WTC11 (cell line): Measurements from ENCODE around the gene FAM216B. TPM values are rescaled to one million over a fixed set of nuclear protein-coding genes. Genes with fewer than 3 reads are reported as not detected.

Source experiments
- ATAC-seq: fragments of 200-7000 bp; cut with Tn5 transposase; 2 replicates; pipeline ENCODE4 v1.10.0; 2021; ENCODE audit warnings: mild to moderate bottlenecking, moderate library complexity
- CTCF ChIA-PET: fragments of 300-600 bp; sonication (Branson Sonifier 250); formaldehyde crosslinking; loops from one replicate; lab custom pipeline; 2021; ENCODE audit warnings: antibody characterized with exemption; lab: Charles Lee
- POLR2A ChIA-PET: fragments of 350-600 bp; sonication (Branson Sonifier 250); formaldehyde crosslinking; loops from one replicate; lab custom pipeline; 2021; ENCODE audit warnings: antibody characterized with exemption; lab: Charles Lee
- DNase-seq: peaks from one replicate; pipeline ENCODE4 v3.0.0; 2021; ENCODE audit warnings: low spot score
- H3K27ac Mint-ChIP-seq: 2 replicates; pipeline ENCODE4 v1.8.0; 2021; ENCODE audit warnings: mixed read lengths
- H3K27me3 Mint-ChIP-seq: 2 replicates; pipeline ENCODE4 v1.8.0; 2021; ENCODE audit warnings: low read depth, mild to moderate bottlenecking, moderate library complexity, mixed read lengths
- H3K36me3 Mint-ChIP-seq: 2 replicates; pipeline ENCODE4 v1.8.0; 2021; ENCODE audit warnings: mixed read lengths
- H3K4me1 Mint-ChIP-seq: 2 replicates; pipeline ENCODE4 v1.8.0; 2022; ENCODE audit warnings: mixed read lengths
- H3K4me3 Mint-ChIP-seq: 2 replicates; pipeline ENCODE4 v1.8.0; 2021; ENCODE audit warnings: mild to moderate bottlenecking, moderate library complexity, mixed read lengths
- H3K9me3 Mint-ChIP-seq: 2 replicates; pipeline ENCODE4 v1.8.0; 2021; ENCODE audit warnings: mixed read lengths
- CBFB ChIP-seq: sonication (generic); formaldehyde crosslinking; IDR thresholded peaks from 2 replicates; pipeline ENCODE4 v1.8.1; 2022; ENCODE audit warnings: mild to moderate bottlenecking, low read depth, missing genetic modification reagents
- CREB1 ChIP-seq: sonication (generic); formaldehyde crosslinking; IDR thresholded peaks from 2 replicates; pipeline ENCODE4 v1.8.0; 2023; ENCODE audit warnings: mild to moderate bottlenecking, missing genetic modification reagents
- CREM ChIP-seq: sonication (generic); formaldehyde crosslinking; IDR thresholded peaks from 2 replicates; pipeline ENCODE4 v1.8.1; 2022; ENCODE audit warnings: mild to moderate bottlenecking, missing genetic modification reagents, moderate library complexity
- EMX1 ChIP-seq: fragments of 250-450 bp; sonication (Bioruptor Pico); IDR thresholded peaks from 2 replicates; pipeline ENCODE4 v1.8.0; 2021; ENCODE audit warnings: mild to moderate bottlenecking
- FOXJ3 ChIP-seq: sonication (generic); formaldehyde crosslinking; IDR thresholded peaks from 2 replicates; pipeline ENCODE4 v1.9.0; 2021; ENCODE audit warnings: missing genetic modification reagents, mild to moderate bottlenecking, borderline replicate concordance
- HMGA2 ChIP-seq: fragments of 250-450 bp; sonication (Bioruptor Pico); IDR thresholded peaks from 2 replicates; pipeline ENCODE4 v1.4.0; 2021; ENCODE audit warnings: mild to moderate bottlenecking, moderate library complexity
- HMGXB4 ChIP-seq: sonication (generic); formaldehyde crosslinking; IDR thresholded peaks from 2 replicates; pipeline ENCODE4 v1.8.1; 2023; ENCODE audit warnings: mild to moderate bottlenecking, moderate library complexity, missing genetic modification reagents
- JUN ChIP-seq: sonication (generic); formaldehyde crosslinking; IDR thresholded peaks from 2 replicates; pipeline ENCODE4 v1.8.0; 2023; ENCODE audit warnings: mild to moderate bottlenecking, missing genetic modification reagents
- PRRX2 ChIP-seq: fragments of 250-450 bp; sonication (Bioruptor Pico); IDR thresholded peaks from 2 replicates; pipeline ENCODE4 v1.8.0; 2021; ENCODE audit warnings: mild to moderate bottlenecking
- RORB ChIP-seq: fragments of 250-450 bp; sonication (Bioruptor Pico); IDR thresholded peaks from 2 replicates; pipeline ENCODE4 v1.9.0; 2021; ENCODE audit warnings: mild to moderate bottlenecking
- TP53 ChIP-seq: sonication (generic); formaldehyde crosslinking; IDR thresholded peaks from 2 replicates; pipeline ENCODE4 v1.8.1; 2023; ENCODE audit warnings: mild to moderate bottlenecking, missing genetic modification reagents
- USF1 ChIP-seq: sonication (generic); formaldehyde crosslinking; IDR thresholded peaks from 2 replicates; pipeline ENCODE4 v1.8.0; 2022; ENCODE audit warnings: mild to moderate bottlenecking, missing genetic modification reagents
- ZNF138 ChIP-seq: sonication (generic); formaldehyde crosslinking; conservative IDR thresholded peaks from 2 replicates; pipeline ENCODE4 v1.8.1; 2022; ENCODE audit warnings: mild to moderate bottlenecking, moderate library complexity, missing genetic modification reagents
- ZNF219 ChIP-seq: sonication (generic); formaldehyde crosslinking; IDR thresholded peaks from 2 replicates; pipeline ENCODE4 v1.8.0; 2023; ENCODE audit warnings: missing genetic modification reagents, mild to moderate bottlenecking, borderline replicate concordance
- ZNF232 ChIP-seq: sonication (generic); formaldehyde crosslinking; IDR thresholded peaks from 2 replicates; pipeline ENCODE4 v1.8.0; 2022; ENCODE audit warnings: mild to moderate bottlenecking, missing genetic modification reagents
- ZNF416 ChIP-seq: fragments of 250-450 bp; sonication (Bioruptor Pico); IDR thresholded peaks from 2 replicates; pipeline ENCODE4 v1.9.0; 2021; ENCODE audit warnings: mild to moderate bottlenecking, inconsistent platforms
- ZNF423 ChIP-seq: fragments of 250-450 bp; sonication (Bioruptor Pico); IDR thresholded peaks from 2 replicates; pipeline ENCODE4 v2.1.2; 2022; ENCODE audit warnings: mild to moderate bottlenecking, moderate library complexity
- total RNA-seq: library from RNA; stranded (reverse); gene quantifications from 3 replicates; pipeline ENCODE4 v1.2.3, GENCODE V29; 2021
- TF ChIP-seq, protein P1 (sequence below): sonication (generic); formaldehyde crosslinking; conservative IDR thresholded peaks from 2 replicates; pipeline ENCODE4 v1.8.1; 2022; ENCODE audit warnings: mild to moderate bottlenecking, missing genetic modification reagents
- TF ChIP-seq, protein P2 (sequence below): fragments of 250-450 bp; sonication (Bioruptor Pico); IDR thresholded peaks from 2 replicates; pipeline ENCODE4 v1.9.0; 2021; ENCODE audit warnings: mild to moderate bottlenecking
- TF ChIP-seq, protein P3 (sequence below): sonication (generic); formaldehyde crosslinking; IDR thresholded peaks from 2 replicates; pipeline ENCODE4 v1.8.0; 2023; ENCODE audit warnings: missing genetic modification reagents, mild to moderate bottlenecking, borderline replicate concordance
- TF ChIP-seq, protein P4 (sequence below): sonication (generic); formaldehyde crosslinking; IDR thresholded peaks from 2 replicates; pipeline ENCODE4 v1.8.0; 2022; ENCODE audit warnings: mild to moderate bottlenecking, missing genetic modification reagents

The FAM216B gene
- total RNA-seq, 1 experiment from 2014 or later = not detected

DNA sequence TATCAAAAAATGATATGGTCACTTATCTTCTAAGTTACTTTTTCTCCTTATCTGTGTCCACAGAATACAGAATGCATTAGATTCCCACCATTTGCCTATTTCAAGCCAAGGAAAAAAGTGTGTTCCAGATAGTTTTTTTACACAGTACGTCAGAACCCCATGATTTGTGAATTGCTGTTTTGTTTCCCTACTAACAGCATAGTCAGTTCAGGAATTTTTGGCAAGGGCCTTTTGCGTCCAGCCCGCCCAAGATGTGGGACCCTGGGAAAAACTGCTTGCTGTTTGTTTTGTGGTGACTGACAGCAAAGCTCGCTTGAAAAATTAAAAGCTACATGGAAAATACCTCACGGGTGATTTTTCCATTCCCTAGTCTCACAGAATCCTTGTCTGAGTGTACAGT, 20.4 kb upstream of the FAM216B start:
- H3K4me1 Mint-ChIP-seq = peaks cover 4% of the 10 kb centered on the region; the same call in 1 of the 2 replicates
- no peak overlapping the region for H3K4me3 Mint-ChIP-seq
- H3K9me3 Mint-ChIP-seq = peaks cover 15% of the 10 kb centered on the region
- ChIA-PET CTCF (no interaction called here), POLR2A (no interaction called here)
- TF ChIP-seq HMGXB4 (no peak), HMGA2 (CRISPR knock-in tag) (no peak), ZNF232 (CRISPR knock-in tag) (no peak)
- TF ChIP-seq, protein P1, sequence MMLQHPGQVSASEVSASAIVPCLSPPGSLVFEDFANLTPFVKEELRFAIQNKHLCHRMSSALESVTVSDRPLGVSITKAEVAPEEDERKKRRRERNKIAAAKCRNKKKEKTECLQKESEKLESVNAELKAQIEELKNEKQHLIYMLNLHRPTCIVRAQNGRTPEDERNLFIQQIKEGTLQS = no peak
- TF ChIP-seq, protein P2, sequence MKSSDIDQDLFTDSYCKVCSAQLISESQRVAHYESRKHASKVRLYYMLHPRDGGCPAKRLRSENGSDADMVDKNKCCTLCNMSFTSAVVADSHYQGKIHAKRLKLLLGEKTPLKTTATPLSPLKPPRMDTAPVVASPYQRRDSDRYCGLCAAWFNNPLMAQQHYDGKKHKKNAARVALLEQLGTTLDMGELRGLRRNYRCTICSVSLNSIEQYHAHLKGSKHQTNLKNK (CRISPR knock-in tag) = no peak
- TF ChIP-seq, protein P3, sequence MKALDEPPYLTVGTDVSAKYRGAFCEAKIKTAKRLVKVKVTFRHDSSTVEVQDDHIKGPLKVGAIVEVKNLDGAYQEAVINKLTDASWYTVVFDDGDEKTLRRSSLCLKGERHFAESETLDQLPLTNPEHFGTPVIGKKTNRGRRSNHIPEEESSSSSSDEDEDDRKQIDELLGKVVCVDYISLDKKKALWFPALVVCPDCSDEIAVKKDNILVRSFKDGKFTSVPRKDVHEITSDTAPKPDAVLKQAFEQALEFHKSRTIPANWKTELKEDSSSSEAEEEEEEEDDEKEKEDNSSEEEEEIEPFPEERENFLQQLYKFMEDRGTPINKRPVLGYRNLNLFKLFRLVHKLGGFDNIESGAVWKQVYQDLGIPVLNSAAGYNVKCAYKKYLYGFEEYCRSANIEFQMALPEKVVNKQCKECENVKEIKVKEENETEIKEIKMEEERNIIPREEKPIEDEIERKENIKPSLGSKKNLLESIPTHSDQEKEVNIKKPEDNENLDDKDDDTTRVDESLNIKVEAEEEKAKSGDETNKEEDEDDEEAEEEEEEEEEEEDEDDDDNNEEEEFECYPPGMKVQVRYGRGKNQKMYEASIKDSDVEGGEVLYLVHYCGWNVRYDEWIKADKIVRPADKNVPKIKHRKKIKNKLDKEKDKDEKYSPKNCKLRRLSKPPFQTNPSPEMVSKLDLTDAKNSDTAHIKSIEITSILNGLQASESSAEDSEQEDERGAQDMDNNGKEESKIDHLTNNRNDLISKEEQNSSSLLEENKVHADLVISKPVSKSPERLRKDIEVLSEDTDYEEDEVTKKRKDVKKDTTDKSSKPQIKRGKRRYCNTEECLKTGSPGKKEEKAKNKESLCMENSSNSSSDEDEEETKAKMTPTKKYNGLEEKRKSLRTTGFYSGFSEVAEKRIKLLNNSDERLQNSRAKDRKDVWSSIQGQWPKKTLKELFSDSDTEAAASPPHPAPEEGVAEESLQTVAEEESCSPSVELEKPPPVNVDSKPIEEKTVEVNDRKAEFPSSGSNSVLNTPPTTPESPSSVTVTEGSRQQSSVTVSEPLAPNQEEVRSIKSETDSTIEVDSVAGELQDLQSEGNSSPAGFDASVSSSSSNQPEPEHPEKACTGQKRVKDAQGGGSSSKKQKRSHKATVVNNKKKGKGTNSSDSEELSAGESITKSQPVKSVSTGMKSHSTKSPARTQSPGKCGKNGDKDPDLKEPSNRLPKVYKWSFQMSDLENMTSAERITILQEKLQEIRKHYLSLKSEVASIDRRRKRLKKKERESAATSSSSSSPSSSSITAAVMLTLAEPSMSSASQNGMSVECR (CRISPR knock-in tag) = no peak
- H3K27ac Mint-ChIP-seq = no peak overlapping the region; the same call in 1 of the 2 replicates
- ATAC-seq (no peak), DNase-seq (no peak)
- no peaks in the 10 kb centered on the region for H3K36me3 Mint-ChIP-seq
- H3K27me3 Mint-ChIP-seq = no peaks in the 10 kb centered on the region

- H3K27me3 Mint-ChIP-seq = no peaks in the 10 kb centered on the region
- ATAC-seq (no peak), DNase-seq (no peak)
- peaks cover 4% of the 10 kb centered on the region; the same call in 1 of the 2 replicates for H3K4me1 Mint-ChIP-seq
- no peak overlapping the region for H3K4me3 Mint-ChIP-seq
- H3K27ac Mint-ChIP-seq = no peak overlapping the region
- H3K36me3 Mint-ChIP-seq = no peaks in the 10 kb centered on the region
- no peak for TF ChIP-seq ZNF232 (CRISPR knock-in tag)
- no peak for TF ChIP-seq CBFB (CRISPR knock-in tag)
- no peak for TF ChIP-seq USF1 (CRISPR knock-in tag)
- no peak for TF ChIP-seq ZNF219 (CRISPR knock-in tag)
- no peak for TF ChIP-seq JUN
- TF ChIP-seq HMGXB4 = no peak
- TF ChIP-seq RORB (CRISPR knock-in tag) = no peak
- no peak for TF ChIP-seq ZNF416 (CRISPR knock-in tag)
- no peak for TF ChIP-seq FOXJ3 (CRISPR knock-in tag)
- TF ChIP-seq EMX1 (CRISPR knock-in tag) = no peak
- no peak for TF ChIP-seq TP53 (CRISPR knock-in tag)
- TF ChIP-seq ZNF423 (CRISPR knock-in tag) = no peak
- TF ChIP-seq, protein P4, sequence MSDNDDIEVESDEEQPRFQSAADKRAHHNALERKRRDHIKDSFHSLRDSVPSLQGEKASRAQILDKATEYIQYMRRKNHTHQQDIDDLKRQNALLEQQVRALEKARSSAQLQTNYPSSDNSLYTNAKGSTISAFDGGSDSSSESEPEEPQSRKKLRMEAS (CRISPR knock-in tag) = no peak
- no peak for TF ChIP-seq CREM (CRISPR knock-in tag)
- no peak for TF ChIP-seq ZNF138 (CRISPR knock-in tag)
- TF ChIP-seq PRRX2 (CRISPR knock-in tag) = no peak
- no peak for TF ChIP-seq CREB1 (CRISPR knock-in tag)
- CTCF ChIA-PET = no interaction called here
- peaks cover 9% of the 10 kb centered on the region for H3K9me3 Mint-ChIP-seq
- POLR2A ChIA-PET = no interaction called here
Measured at GRCh38 chr13:42762251-42762650, 19.1 kb upstream of the FAM216B start.
